AG09319 (cell line): ENCODE measurements around the gene MAP2.

Source experiments
- DNase-seq: peaks from one replicate; pipeline ENCODE4 v3.0.0-alpha.2; 2010; ENCODE audit warnings: low read depth; ENCODE audit errors: extremely low read depth
- TF ChIP-seq, protein P1 (sequence below): IDR thresholded peaks from 2 replicates; pipeline ENCODE4 v1.5.1; 2011; ENCODE audit warnings: low read depth, mild to moderate bottlenecking, inconsistent platforms, low read length, moderate library complexity

Gene MAP2

DNA sequence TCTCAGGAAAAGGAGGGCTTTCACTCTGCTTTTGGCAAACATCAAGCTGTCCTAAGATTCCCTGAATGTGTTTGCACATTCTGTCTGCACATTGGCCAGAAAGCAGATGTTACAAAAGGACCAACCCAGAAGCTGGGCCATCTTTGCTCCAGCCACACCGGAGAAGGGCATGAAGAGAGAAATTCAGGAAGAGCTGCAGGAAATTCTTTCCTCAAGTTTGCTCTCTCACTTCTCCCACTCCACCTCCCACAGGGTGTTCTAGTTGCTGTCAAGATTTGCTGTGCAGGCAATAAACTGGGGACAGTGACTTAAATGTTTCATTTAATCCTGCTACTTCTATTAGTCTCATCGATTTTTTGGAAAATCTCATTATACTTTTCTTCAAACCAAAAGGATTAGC is 210.1 kb downstream of the MAP2 start:
- TF ChIP-seq, protein P1, sequence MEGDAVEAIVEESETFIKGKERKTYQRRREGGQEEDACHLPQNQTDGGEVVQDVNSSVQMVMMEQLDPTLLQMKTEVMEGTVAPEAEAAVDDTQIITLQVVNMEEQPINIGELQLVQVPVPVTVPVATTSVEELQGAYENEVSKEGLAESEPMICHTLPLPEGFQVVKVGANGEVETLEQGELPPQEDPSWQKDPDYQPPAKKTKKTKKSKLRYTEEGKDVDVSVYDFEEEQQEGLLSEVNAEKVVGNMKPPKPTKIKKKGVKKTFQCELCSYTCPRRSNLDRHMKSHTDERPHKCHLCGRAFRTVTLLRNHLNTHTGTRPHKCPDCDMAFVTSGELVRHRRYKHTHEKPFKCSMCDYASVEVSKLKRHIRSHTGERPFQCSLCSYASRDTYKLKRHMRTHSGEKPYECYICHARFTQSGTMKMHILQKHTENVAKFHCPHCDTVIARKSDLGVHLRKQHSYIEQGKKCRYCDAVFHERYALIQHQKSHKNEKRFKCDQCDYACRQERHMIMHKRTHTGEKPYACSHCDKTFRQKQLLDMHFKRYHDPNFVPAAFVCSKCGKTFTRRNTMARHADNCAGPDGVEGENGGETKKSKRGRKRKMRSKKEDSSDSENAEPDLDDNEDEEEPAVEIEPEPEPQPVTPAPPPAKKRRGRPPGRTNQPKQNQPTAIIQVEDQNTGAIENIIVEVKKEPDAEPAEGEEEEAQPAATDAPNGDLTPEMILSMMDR: no peak
- no peak for DNase-seq

DNA sequence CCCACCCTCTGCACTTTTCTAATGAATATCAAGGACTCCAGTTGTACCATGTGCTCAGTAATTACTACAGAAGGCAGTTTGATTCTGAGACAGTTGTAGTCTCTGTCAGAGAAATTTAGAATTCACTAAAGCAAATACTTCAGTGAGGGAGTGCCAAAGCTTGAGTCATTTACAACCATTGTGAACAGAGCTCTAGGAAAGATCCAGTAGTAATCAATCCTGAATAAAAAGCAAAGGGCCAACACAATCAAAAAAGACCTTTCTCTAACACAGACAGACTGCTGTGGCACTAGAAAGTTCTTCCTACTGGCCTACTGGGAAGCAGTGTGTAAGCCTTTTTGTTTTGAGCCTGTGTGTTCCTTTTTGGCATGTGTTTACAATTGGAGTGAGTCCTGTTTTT is 212.2 kb downstream of the MAP2 start:
- TF ChIP-seq, protein P1: no peak
- no peak for DNase-seq

DNA sequence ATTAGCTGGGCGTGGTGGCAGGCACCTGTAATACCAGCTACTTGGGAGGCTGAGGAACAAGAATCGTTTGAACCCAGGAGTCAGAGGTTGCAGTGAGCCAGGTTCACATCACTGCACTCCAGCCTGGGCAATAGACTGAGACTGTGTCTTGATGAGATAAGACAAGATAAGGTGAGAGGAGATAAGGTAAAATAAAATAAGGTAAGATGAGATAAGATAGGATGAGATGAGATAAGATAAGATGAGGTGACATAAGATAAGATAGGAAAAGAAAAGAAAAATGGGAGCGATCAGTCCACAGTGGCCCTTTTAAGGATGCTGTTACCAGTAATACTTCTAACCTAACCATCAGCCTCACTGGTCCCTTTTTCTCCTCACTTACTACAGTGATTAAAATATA is 213.4 kb downstream of the MAP2 start:
- no peak for DNase-seq
- TF ChIP-seq, protein P1: no peak

DNA sequence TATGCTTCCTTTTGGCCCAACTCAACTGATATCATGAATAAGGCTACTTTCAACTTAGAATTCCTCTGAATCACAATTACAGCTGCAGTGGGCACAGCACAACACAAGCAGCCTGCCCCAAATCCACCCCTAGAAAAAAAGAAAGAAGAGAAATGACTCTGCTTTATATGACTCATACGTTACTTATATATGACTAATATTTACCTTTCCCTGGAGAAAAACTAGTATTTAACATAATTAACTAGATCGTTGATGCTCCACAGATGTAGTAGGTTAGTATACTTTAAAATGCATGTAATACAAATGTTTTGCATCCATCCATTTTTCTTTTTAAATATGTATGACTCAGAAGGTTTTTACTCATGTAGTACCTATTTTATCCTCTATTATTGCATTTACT is 214.5 kb downstream of the MAP2 start:
- DNase-seq: no peak
- TF ChIP-seq, protein P1: no peak

DNA sequence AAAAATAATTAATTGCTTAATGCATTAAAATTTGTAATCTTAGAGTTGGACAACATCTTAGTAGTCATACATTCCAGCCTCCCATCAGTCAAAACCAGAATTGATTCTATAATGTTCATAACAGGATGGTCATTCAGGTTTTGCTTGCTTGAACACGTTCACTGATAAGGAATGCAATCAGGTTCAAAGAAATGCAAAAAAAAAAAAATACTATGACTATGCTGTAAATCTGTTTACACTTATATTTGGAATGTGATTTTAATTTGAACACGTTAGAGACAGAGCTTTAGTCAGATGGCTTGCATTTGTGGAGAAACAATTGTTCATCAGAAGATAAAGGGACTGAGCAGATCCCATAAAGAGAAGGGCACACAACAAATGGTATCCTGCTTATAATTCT is 216.5 kb downstream of the MAP2 start:
- TF ChIP-seq, protein P1: no peak
- DNase-seq: no peak

DNA sequence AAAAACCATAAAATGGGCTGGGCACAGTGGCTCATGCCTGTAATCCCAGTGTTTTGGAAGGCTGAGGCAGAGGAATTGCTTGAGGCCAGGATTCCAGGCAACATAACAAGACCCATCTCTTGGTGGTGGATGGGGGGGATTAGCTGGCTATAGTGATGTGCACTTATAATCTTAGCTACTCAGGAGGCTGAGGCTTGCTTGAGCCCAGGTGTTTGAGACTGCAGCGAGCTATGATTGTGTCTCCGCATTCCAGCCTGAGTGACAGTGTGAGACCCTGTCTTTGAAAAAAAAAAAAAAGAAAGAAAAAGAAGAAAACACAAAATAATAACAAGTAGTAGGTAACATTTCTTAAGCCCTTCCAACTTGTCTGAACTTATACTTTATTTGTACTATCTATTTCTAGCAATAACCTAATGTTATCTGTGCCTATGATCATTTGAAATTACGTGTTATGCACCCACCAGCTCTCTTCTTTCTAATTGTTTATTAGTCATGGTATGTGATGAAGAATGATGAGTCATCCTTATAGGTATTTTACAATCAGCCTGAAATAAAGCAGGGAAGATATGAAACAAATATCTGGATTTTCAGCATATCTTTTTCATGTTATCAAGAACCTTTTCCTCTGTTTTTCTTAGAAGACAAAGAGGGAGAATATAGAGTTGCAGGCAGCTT is 218.4 kb downstream of the MAP2 start:
- DNase-seq: no peak
- TF ChIP-seq, protein P1: no peak

DNA sequence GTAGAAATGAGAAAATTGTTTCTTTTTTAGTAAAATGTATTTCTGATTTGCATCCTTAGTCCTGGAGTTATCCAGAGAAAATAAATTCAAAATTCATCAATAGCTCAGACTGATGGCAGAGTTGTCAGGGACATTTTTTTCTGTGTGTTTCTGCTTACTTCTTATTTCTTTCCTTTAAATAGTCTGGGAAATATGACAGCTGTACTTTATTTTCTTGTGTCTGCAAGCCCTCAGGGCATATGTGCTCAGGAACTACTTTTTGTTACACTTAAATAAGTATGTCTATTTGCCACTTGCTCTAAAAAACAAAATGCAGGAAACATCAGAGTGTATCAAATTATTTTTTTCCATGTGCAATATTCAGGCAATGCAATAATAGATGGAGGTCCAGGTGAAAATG is 221.0 kb downstream of the MAP2 start:
- TF ChIP-seq, protein P1: no peak
- no peak for DNase-seq
